ENCODE measurements around the gene MARCHF6.
"Not testable (repeated sequence)": the region's sequence is repeated elsewhere in the genome, so short reads cannot be mapped to it uniquely, and the experiment has no call there.

The MARCHF6 gene

GRCh38 chr5:10387690-10388089, 34.2 kb downstream of the MARCHF6 start:
- TF ChIP-seq POLR2A (IDR thresholded peaks at IDR 0.05; ENCODE audit: extremely low read depth, insufficient read length) (no peak), MYC (IDR thresholded peaks at IDR 0.05; ENCODE audit: low read depth, low read length) (0 out of 2 replicates have a peak, but pooled peaks have one; percentile 32), CTCF (IDR thresholded peaks at IDR 0.05; ENCODE audit: low read depth, low read length) (no peak), MAX (IDR thresholded peaks at IDR 0.05; ENCODE audit: low read depth, low read length) (peak; percentile 28; the same call in 1 of the 2 replicates)
- H3K4me3 ChIP-seq (ENCODE audit: low read depth, low read length), result no peak overlapping the region
- peak; percentile 77 for DNase-seq (ENCODE audit: low read depth)

- H3K4me3 ChIP-seq (ENCODE audit: low read depth, low read length), result no peak overlapping the region
- TF ChIP-seq MAX (IDR thresholded peaks at IDR 0.05; ENCODE audit: low read depth, low read length) (no peak), MYC (IDR thresholded peaks at IDR 0.05; ENCODE audit: low read depth, low read length) (no peak), POLR2A (IDR thresholded peaks at IDR 0.05; ENCODE audit: extremely low read depth, insufficient read length) (no peak), CTCF (IDR thresholded peaks at IDR 0.05; ENCODE audit: low read depth, low read length) (no peak)
- no peak for DNase-seq (ENCODE audit: low read depth)
Measured at GRCh38 chr5:10391130-10391529, 37.6 kb downstream of the MARCHF6 start.

- H3K4me3 ChIP-seq (ENCODE audit: low read depth, low read length); DNase-seq (ENCODE audit: low read depth): not testable (repeated sequence)
Measured at GRCh38 chr5:10392567-10393328, 39.3 kb downstream of the MARCHF6 start.

GRCh38 chr5:10393491-10393890, 40.0 kb downstream of the MARCHF6 start:
- no peak overlapping the region for H3K4me3 ChIP-seq (ENCODE audit: low read depth, low read length)
- DNase-seq (ENCODE audit: low read depth), result no peak
- TF ChIP-seq MAX (IDR thresholded peaks at IDR 0.05; ENCODE audit: low read depth, low read length) (no peak), CTCF (IDR thresholded peaks at IDR 0.05; ENCODE audit: low read depth, low read length) (no peak), MYC (IDR thresholded peaks at IDR 0.05; ENCODE audit: low read depth, low read length) (no peak), POLR2A (IDR thresholded peaks at IDR 0.05; ENCODE audit: extremely low read depth, insufficient read length) (no peak)

- no peak for TF ChIP-seq MAX (IDR thresholded peaks at IDR 0.05; ENCODE audit: low read depth, low read length)
- TF ChIP-seq POLR2A (IDR thresholded peaks at IDR 0.05; ENCODE audit: extremely low read depth, insufficient read length), result no peak
- TF ChIP-seq MYC (IDR thresholded peaks at IDR 0.05; ENCODE audit: low read depth, low read length), result no peak
- TF ChIP-seq CTCF (IDR thresholded peaks at IDR 0.05; ENCODE audit: low read depth, low read length), result no peak
- no peak for DNase-seq (ENCODE audit: low read depth)
Measured at GRCh38 chr5:10396552-10396951, 43.1 kb downstream of the MARCHF6 start.

GRCh38 chr5:10399839-10400238, 46.3 kb downstream of the MARCHF6 start:
- no peak for DNase-seq (ENCODE audit: low read depth)
- TF ChIP-seq MAX (IDR thresholded peaks at IDR 0.05; ENCODE audit: low read depth, low read length) (no peak), CTCF (IDR thresholded peaks at IDR 0.05; ENCODE audit: low read depth, low read length) (no peak), MYC (IDR thresholded peaks at IDR 0.05; ENCODE audit: low read depth, low read length) (no peak), POLR2A (IDR thresholded peaks at IDR 0.05; ENCODE audit: extremely low read depth, insufficient read length) (no peak)

More at GRCh38 chr5:10396552-10396951, 43.1 kb downstream of the MARCHF6 start:
- H3K4me3 ChIP-seq (ENCODE audit: low read depth, low read length), result no peak overlapping the region

More at GRCh38 chr5:10399839-10400238, 46.3 kb downstream of the MARCHF6 start:
- no peak overlapping the region for H3K4me3 ChIP-seq (ENCODE audit: low read depth, low read length)

Measured in NB4 (cell line).